K562 (cell line): ENCODE results near the gene FXN. TPM values are rescaled to one million over a fixed set of nuclear protein-coding genes. Genes with fewer than 3 reads are reported as not detected.

Experiments
- CBFB ChIP-seq: sonication (generic); formaldehyde crosslinking; IDR thresholded peaks from 2 replicates; pipeline ENCODE4 v1.4.0; 2020; ENCODE audit warnings: mild to moderate bottlenecking, missing genetic modification reagents
- CEBPG ChIP-seq, 3 experiments: fragments of 200-800 bp in 1 of 3; sonication (Bioruptor generic) in 1 of 3; sonication (generic) in 1 of 3; formaldehyde crosslinking in 1 of 3; IDR thresholded peaks in 2 of 3; conservative IDR thresholded peaks in 1 of 3; 2 replicates each; pipeline versions ENCODE4 v1.6.1 to v1.8.0; 2016 to 2022; ENCODE audit warnings: missing compliant biosample characterization in 2 of 3, missing genetic modification characterization in 2 of 3, mild to moderate bottlenecking in 1 of 3, missing genetic modification reagents in 1 of 3
- ESRRA ChIP-seq: fragments of 450-650 bp; IDR thresholded peaks from 2 replicates; pipeline ENCODE4 v1.6.1; 2014; ENCODE audit warnings: low read depth, mild to moderate bottlenecking, moderate library complexity, borderline replicate concordance
- MCM2 ChIP-seq: fragments of 450-650 bp; IDR thresholded peaks from 2 replicates; pipeline ENCODE4 v1.6.1; 2017; ENCODE audit warnings: low read depth, mild to moderate bottlenecking
- MEF2A ChIP-seq: IDR thresholded peaks from 2 replicates; pipeline ENCODE4 v1.6.1; 2011; ENCODE audit warnings: low read depth, mild to moderate bottlenecking, low read length, moderate library complexity; ENCODE audit not compliant: control insufficient read depth
- NCOA1 ChIP-seq: fragments of 450-650 bp; IDR thresholded peaks from 2 replicates; pipeline ENCODE4 v1.6.1; 2016; ENCODE audit warnings: low read depth
- NR1H2 ChIP-seq: sonication (generic); formaldehyde crosslinking; IDR thresholded peaks from 2 replicates; pipeline ENCODE4 v1.4.0; 2020; ENCODE audit warnings: mild to moderate bottlenecking, missing genetic modification reagents
- RAD21 ChIP-seq, 2 experiments: fragments of 250-450 bp in 1 of 2; fragments of 450-650 bp in 1 of 2; sonication (Bioruptor Pico) in 1 of 2; formaldehyde crosslinking in 1 of 2; IDR thresholded peaks in 1 of 2; conservative IDR thresholded peaks in 1 of 2; 2 replicates each; pipeline versions ENCODE4 v1.4.0 to v1.8.0; 2020 to 2022; ENCODE audit warnings: mild to moderate bottlenecking in 2 of 2, moderate library complexity in 1 of 2
- SMC3 ChIP-seq: conservative IDR thresholded peaks from 2 replicates; pipeline ENCODE4 v1.6.1; 2011; ENCODE audit warnings: low read depth, low read length, improper control_type of control experiment; ENCODE audit not compliant: insufficient read depth
- STAT5A ChIP-seq: IDR thresholded peaks from 2 replicates; pipeline ENCODE4 v1.6.1; 2012; ENCODE audit warnings: low read length, inconsistent platforms, borderline replicate concordance
- YY1 ChIP-seq, 3 experiments: IDR thresholded peaks; 2 replicates each; pipeline ENCODE4 v1.6.1; 2011; ENCODE audit warnings: low read length in 2 of 3, mild to moderate bottlenecking in 2 of 3, moderate library complexity in 2 of 3, borderline replicate concordance in 1 of 3, control low read depth in 1 of 3, low read depth in 1 of 3; ENCODE audit not compliant: insufficient read depth in 3 of 3, insufficient replicate concordance in 2 of 3, control insufficient read depth in 1 of 3, insufficient read length in 1 of 3; ENCODE audit errors: extremely low read depth in 1 of 3
- polyA plus RNA-seq, 8 experiments: library from polyadenylated mRNA; depleted of rRNA in 4 of 8; stranded (reverse) in 5 of 8; unstranded in 3 of 8; fragments of >200 nt; fragmentation: Nextera tagmentation in 2 of 8; fragmentation: Illumina TruSeq in 1 of 8; extraction: Ambion mirVana in 2 of 8; extraction: Trizol in 1 of 8; gene quantifications; 2 replicates each; pipeline versions ENCODE4 v1.2.1 to v1.2.3, GENCODE V29; 2011 to 2014; ENCODE audit warnings: inconsistent platforms in 1 of 8, missing spikeins in 1 of 8
- total RNA-seq, 7 experiments: library from RNA; depleted of rRNA in 6 of 7; stranded (reverse); fragments of >200 nt in 6 of 7; fragmentation: Illumina TruSeq in 2 of 7; extraction: Trizol in 2 of 7; gene quantifications; 2 replicates each; pipeline versions ENCODE4 v1.2.1 to v1.2.3, GENCODE V29; 2011 to 2021; ENCODE audit warnings: low replicate concordance in 1 of 7
- TF ChIP-seq, protein P1 (sequence below), 2 experiments: fragments of 450-650 bp; IDR thresholded peaks; 2 replicates each; pipeline ENCODE4 v1.6.1; 2016; ENCODE audit warnings: mild to moderate bottlenecking in 2 of 2, borderline replicate concordance in 1 of 2, low read depth in 1 of 2, moderate library complexity in 1 of 2
- TF ChIP-seq, protein P2 (sequence below), 2 experiments: fragments of 450-650 bp; IDR thresholded peaks; 2 replicates each; pipeline ENCODE4 v1.6.1; 2016

FXN gene
- total and polyA plus RNA-seq, 9 of the 15 experiments (the other 6 are each of a cell fraction or from before 2014, with no cell fraction given), result 7.6 to 51.5 (median 30.3) TPM

DNA sequence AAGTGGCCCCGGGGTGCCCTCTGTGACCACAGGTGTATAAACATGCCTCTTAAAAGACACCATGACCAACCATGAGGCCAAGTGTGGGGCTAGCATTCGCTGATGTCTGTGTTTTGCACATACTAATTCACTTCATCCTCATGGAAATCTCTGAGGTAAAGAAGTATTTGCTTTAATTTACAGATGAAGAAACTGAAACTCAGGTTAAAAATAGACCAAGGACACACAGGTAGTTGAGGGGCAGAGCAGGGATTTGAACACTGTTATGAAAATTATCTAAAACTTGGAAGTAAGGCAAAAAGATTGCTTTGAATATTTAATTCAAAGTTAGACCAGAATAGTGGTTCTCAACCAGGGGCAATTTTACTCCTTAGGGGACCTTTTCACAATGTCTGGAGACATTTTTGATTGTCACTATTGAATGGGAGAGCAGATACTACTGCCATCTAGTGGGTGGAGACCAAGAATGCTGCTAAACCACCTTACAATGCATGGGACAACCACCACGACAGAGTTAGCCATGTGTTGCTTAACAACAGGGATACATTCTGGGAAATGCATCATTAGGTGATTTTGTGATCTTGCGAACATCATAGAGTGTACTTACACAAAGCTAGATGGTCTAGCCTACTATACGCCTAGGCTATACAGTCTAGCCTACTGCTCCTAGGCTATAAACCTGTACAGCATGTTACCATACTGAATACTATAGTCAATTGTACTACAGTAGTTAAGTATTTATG lies 8.0 kb upstream of the FXN start (continued):
- TF ChIP-seq, protein P1, sequence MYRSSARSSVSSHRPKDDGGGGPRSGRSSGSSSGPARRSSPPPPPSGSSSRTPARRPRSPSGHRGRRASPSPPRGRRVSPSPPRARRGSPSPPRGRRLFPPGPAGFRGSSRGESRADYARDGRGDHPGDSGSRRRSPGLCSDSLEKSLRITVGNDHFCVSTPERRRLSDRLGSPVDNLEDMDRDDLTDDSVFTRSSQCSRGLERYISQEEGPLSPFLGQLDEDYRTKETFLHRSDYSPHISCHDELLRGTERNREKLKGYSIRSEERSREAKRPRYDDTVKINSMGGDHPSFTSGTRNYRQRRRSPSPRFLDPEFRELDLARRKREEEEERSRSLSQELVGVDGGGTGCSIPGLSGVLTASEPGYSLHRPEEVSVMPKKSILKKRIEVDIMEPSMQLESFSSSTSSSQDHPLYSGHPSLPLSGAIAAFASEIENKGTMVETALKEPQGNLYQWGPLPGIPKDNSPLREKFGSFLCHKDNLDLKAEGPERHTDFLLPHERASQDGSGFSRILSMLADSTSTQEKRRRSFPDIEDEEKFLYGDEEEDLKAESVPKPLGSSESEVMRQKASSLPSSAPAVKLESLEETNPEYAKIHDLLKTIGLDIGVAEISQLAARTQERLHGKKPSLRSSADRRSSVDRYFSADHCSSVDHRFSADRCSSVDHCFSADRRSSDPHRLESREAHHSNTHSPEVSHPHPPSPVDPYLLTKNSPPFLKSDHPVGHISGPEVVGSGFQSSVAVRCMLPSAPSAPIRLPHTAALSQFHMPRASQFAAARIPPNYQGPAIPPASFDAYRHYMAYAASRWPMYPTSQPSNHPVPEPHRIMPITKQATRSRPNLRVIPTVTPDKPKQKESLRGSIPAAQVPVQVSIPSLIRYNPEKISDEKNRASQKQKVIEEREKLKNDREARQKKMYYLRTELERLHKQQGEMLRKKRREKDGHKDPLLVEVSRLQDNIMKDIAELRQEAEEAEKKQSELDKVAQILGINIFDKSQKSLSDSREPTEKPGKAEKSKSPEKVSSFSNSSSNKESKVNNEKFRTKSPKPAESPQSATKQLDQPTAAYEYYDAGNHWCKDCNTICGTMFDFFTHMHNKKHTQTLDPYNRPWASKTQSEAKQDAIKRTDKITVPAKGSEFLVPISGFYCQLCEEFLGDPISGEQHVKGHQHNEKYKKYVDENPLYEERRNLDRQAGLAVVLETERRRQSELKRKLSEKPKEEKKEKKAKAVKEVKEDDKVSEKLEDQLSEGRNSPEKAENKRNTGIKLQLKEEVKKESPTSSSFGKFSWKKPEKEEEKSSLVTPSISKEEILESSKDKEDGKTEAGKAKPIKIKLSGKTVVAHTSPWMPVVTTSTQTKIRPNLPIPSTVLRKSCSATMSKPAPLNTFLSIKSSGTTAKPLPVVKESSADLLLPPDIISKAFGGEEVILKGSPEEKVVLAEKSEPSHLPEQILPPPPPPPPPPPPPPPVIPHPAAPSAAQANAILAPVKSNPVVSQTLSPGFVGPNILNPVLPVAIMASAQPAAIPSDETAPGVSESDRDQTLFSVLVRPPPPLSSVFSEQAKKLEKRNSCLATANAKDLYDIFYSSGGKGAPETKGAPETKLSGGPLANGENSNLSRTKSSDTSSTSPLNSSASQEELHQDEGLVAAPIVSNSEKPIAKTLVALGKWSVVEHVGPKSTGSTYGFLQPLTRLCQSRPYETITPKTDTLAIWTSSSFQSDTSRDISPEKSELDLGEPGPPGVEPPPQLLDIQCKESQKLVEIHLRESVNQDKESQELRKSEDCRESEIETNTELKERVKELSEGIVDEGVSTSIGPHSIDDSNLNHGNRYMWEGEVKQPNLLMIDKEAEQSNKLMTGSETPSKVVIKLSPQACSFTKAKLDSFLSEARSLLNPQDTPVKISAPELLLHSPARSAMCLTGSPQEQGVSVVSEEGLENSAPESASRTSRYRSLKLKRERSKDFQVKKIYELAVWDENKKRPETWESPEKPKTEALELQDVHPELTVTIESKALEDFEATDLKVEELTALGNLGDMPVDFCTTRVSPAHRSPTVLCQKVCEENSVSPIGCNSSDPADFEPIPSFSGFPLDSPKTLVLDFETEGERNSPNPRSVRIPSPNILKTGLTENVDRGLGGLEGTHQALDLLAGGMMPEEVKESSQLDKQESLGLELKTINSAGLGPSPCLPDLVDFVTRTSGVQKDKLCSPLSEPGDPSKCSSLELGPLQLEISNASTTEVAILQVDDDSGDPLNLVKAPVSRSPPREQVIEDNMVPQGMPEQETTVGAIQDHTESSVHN (IDR thresholded peaks at IDR 0.05; ENCODE audit: borderline replicate concordance in 1 of 2, low read depth in 1 of 2), result no peak
- TF ChIP-seq CBFB (no peak), ESRRA (no peak), NCOA1 (no peak), RAD21 (CRISPR knock-in tag; conservative IDR thresholded peaks at IDR 0.05 in 1 of 2, IDR thresholded peaks at IDR 0.05 in 1 of 2) (peak; percentile 58 to 80), CEBPG (CRISPR knock-in tag; IDR thresholded peaks at IDR 0.05) (no peak), CEBPG (tag; conservative IDR thresholded peaks at IDR 0.05 in 1 of 2, IDR thresholded peaks at IDR 0.05 in 1 of 2) (0 out of 4 replicates have a peak, but pooled peaks of 1 of the 2 experiments have one; percentile 13), YY1 (IDR thresholded peaks at IDR 0.05; ENCODE audit: borderline replicate concordance in 1 of 3, control insufficient read depth in 1 of 3, extremely low read depth in 1 of 3, insufficient read depth in 3 of 3, insufficient read length in 1 of 3, insufficient replicate concordance in 2 of 3, low read depth in 1 of 3, low read length in 2 of 3) (peak in 1 of 3 experiments; percentile 5), MCM2 (no peak), NR1H2 (CRISPR knock-in tag) (no peak), STAT5A (no peak), MEF2A (0 out of 2 replicates have a peak, but pooled peaks have one; percentile 7), SMC3 (peak; percentile 64; the same call in 1 of the 2 replicates)
- TF ChIP-seq, protein P2, sequence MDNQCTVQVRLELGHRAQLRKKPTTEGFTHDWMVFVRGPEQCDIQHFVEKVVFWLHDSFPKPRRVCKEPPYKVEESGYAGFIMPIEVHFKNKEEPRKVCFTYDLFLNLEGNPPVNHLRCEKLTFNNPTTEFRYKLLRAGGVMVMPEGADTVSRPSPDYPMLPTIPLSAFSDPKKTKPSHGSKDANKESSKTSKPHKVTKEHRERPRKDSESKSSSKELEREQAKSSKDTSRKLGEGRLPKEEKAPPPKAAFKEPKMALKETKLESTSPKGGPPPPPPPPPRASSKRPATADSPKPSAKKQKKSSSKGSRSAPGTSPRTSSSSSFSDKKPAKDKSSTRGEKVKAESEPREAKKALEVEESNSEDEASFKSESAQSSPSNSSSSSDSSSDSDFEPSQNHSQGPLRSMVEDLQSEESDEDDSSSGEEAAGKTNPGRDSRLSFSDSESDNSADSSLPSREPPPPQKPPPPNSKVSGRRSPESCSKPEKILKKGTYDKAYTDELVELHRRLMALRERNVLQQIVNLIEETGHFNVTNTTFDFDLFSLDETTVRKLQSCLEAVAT (IDR thresholded peaks at IDR 0.05), result no peak
